22Rv1 (cell line): ENCODE results near the gene HOXD10.

Experiments
- H3K27ac ChIP-seq: fragments of 450-650 bp; 2 replicates; pipeline ENCODE4 v1.5.1; 2017
- ZFX ChIP-seq: fragments of 450-650 bp; IDR thresholded peaks from 2 replicates; pipeline ENCODE4 v1.6.1; 2017; ENCODE audit warnings: antibody characterized with exemption, borderline replicate concordance
- TF ChIP-seq, protein P1 (sequence below): fragments of 450-650 bp; IDR thresholded peaks from 2 replicates; pipeline ENCODE4 v1.5.1; 2017; ENCODE audit warnings: mild to moderate bottlenecking

HOXD10 gene

DNA sequence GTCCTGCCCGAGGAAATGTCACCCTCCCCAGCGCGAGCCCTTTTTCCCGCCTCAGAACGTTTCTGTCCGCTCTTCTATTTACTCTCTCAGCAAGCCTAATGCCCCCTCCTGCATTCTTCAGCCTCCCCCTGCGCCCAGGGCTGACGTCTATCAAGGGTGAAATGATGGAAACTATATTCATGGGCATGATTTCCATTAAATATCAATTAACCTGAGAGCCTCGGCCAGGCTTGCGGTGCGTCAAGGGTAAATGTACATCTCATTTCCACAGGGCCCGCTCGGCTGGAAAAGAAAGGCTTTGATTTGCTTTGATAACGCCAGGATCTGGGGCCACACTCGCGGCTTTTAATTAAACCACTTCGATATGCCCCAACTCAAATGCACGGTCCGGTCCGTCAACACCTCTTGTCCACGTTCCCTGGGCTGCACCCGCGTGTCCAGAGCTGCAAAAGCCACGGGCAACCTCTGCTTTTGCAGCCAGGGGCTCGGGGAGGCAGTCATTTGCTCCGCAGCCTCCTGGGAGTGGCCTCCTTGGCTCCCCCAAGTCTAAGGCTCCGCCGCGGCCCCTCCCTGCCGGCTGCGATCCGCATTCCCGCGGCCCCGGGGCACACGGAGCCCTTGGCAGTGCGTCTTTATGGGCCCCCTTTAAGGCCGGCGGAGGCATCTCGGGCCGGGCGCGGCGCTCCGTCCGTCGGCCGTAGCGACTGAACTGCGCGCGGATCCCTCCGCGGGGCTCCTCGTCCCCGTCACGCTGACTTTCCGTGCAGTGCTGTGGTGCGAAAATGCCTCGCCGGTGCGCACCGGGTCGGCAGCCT lies 12.6 kb downstream of the HOXD10 start, which contains the start of gene HOXD8:
Gene HOXD8 (plus strand): TSS at position 724 of the 815 bp plus-strand sequence. CDS start 662 bp downstream, outside the sequence.
- no peak within 1 kb of the TSS for H3K27ac ChIP-seq
- TF ChIP-seq ZFX = no peak
- TF ChIP-seq, protein P1, sequence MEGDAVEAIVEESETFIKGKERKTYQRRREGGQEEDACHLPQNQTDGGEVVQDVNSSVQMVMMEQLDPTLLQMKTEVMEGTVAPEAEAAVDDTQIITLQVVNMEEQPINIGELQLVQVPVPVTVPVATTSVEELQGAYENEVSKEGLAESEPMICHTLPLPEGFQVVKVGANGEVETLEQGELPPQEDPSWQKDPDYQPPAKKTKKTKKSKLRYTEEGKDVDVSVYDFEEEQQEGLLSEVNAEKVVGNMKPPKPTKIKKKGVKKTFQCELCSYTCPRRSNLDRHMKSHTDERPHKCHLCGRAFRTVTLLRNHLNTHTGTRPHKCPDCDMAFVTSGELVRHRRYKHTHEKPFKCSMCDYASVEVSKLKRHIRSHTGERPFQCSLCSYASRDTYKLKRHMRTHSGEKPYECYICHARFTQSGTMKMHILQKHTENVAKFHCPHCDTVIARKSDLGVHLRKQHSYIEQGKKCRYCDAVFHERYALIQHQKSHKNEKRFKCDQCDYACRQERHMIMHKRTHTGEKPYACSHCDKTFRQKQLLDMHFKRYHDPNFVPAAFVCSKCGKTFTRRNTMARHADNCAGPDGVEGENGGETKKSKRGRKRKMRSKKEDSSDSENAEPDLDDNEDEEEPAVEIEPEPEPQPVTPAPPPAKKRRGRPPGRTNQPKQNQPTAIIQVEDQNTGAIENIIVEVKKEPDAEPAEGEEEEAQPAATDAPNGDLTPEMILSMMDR = no peak

DNA sequence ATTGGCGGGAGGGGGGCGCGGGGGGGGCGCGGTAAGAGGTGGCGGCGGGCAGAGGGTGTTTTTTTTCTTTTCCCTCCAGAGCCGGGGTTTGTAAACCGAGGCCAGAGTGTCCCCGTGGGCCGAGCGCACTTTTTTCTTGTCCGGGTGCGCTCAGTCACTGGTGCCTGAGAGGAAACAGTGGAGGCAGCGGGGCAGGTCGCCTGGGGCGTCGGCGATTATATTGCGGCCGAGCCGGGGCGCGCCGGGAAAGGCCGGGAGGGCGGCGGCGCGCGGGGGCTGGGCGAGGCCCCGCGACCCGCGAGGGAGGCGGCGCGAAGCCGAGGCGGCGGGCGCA lies 13.2 kb downstream of the HOXD10 start:
- H3K27ac ChIP-seq = no peak overlapping the region
- TF ChIP-seq ZFX = no peak
- TF ChIP-seq, protein P1 = no peak

DNA sequence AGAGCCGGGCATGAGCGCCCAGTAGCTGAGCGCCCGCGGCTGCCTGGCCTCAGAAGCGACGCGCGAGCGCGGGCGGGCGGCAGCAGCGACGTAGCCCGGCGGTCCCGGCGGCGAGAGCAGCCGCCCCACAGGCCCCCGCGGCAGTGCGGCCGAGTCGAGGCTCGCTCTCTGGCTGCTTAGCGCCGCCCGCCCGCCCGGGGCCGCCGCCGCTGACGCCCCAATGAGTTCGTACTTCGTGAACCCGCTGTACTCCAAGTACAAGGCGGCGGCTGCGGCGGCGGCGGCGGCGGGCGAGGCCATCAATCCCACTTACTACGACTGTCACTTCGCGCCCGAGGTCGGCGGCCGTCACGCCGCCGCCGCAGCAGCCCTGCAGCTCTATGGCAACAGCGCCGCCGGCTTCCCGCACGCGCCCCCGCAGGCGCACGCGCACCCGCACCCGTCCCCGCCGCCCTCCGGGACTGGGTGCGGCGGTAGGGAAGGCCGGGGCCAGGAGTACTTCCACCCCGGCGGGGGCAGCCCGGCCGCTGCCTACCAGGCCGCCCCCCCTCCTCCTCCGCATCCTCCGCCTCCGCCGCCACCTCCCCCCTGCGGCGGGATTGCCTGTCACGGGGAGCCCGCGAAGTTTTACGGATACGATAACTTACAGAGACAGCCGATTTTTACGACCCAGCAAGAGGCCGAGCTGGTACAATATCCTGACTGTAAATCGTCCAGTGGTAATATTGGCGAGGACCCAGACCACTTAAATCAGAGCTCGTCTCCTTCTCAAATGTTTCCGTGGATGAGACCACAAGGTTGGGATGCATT lies 13.8 kb downstream of the HOXD10 start:
- H3K27ac ChIP-seq = no peak overlapping the region
- TF ChIP-seq, protein P1 = no peak
- no peak for TF ChIP-seq ZFX

DNA sequence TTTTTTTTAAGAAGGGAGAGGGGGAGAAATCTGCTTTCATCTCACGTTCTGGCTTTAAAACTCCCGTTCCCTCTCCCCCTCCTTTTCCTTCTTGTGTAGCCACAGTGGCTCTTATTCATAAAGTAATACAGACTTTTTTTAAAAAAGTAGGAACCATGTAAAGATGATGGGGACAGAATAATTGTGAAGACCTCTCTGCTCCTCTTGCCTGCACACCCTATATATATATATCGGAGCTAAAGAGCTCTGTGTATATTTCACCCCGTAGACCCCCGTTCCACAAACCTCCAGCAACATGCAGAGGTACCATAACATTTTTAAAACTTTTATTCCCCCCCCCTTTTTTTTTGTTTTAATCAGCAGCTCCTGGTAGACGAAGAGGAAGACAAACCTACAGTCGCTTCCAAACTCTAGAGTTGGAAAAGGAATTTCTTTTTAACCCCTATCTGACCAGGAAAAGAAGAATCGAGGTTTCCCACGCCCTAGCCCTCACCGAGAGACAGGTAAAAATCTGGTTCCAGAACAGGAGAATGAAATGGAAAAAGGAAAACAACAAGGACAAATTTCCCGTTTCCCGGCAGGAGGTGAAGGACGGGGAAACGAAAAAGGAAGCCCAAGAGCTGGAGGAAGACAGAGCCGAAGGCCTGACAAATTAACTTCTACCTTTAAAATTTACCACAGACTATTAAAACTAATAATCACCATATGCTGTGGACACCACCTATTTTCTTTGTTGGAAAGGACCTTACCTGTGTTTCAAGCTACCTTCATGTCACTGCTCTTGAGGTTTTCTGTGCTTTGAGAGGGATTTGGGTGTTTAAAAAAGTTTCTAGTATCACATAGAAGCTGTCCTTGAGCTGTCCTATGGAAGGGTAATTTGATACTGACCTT lies 14.6 kb downstream of the HOXD10 start:
- no peak overlapping the region for H3K27ac ChIP-seq
- TF ChIP-seq, protein P1 = no peak
- TF ChIP-seq ZFX = no peak

DNA sequence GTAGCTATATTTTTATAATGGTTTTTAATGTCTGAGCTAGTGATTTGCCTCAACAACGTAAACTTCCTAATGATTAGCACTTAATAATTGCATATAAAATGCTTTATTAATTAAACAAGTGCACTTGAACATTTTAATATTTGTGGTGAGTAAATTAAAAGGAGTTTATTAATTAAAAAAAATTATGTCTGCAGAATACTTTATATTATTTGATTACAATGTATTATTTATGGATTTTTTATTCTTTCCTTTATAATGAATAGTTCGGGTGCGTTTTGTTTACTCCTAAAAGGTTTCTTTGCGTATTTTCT lies 15.2 kb downstream of the HOXD10 start:
- TF ChIP-seq, protein P1 = no peak
- no peak for TF ChIP-seq ZFX
- no peak overlapping the region for H3K27ac ChIP-seq

DNA sequence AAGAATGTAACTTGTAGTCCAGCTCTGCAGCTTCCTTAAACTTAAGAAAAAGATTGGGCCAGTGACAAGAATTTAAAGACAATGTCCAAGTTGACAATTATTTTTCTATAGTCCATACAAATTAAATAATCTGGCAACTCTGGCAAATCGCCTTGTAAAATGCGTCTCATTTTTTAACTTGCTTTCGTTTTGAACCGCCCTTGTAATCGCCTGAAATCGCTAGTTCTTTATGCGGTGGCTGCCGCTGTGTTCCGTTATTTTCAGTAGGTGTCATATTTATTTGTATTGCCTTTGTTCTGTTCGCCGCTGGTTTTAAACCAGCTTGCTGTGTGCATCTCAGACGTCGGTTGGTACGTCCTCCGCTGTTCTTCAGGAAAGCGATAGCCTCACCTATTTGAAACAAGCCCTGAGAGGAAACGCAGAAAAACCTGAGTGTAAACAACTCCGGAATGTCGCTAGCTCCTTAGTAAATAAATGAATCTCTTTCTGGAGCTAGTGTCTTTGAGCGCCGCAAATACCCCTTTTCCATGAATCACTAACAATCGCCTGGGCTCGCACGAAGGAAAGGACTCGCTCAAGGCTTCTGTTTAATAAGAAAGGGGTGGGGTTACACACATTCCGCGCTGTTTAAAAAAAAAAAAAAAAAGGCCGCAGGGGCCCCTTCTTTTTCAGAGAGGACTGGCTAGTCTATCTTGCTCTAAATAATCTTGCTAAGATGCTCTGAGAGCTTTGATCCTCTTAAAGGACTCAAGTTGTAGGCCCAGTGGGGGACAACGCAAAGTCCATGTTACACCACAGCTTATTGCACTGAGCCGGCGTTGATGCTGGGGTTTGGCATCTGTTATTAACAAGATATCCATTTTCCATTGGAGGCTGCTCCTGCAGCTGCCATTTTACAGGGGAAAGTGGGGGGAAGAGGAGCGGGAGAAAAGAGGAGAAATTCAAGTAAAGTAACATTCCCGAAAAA lies 15.9 kb downstream of the HOXD10 start:
- H3K27ac ChIP-seq = no peak overlapping the region
- TF ChIP-seq, protein P1 = no peak
- TF ChIP-seq ZFX = no peak
